TTC549 (cell line): Measurements from ENCODE around the gene SLC13A3.
"Not testable (repeated sequence)": the region's sequence is repeated elsewhere in the genome, so short reads cannot be mapped to it uniquely, and the experiment has no call there.

Source experiments
- FAIRE-seq: peaks from 2 replicates; lab custom pipeline; 2012; peaks lifted over from hg19 to GRCh38; lab: Jason Lieb, UNC

The SLC13A3 gene

GRCh38 chr20:46680684-46681031 lies 29.4 kb upstream of the SLC13A3 start:
- no peak for FAIRE-seq

GRCh38 chr20:46678516-46678915 lies 27.3 kb upstream of the SLC13A3 start:
- no peak for FAIRE-seq

- no peak for FAIRE-seq
These were observed 26.3 kb upstream of the SLC13A3 start for GRCh38 chr20:46677608-46678007.

- not testable (repeated sequence) for FAIRE-seq
These were observed 25.5 kb upstream of the SLC13A3 start for GRCh38 chr20:46676649-46677316.

GRCh38 chr20:46674253-46675083 lies 23.2 kb upstream of the SLC13A3 start:
- FAIRE-seq = no peak

DNA sequence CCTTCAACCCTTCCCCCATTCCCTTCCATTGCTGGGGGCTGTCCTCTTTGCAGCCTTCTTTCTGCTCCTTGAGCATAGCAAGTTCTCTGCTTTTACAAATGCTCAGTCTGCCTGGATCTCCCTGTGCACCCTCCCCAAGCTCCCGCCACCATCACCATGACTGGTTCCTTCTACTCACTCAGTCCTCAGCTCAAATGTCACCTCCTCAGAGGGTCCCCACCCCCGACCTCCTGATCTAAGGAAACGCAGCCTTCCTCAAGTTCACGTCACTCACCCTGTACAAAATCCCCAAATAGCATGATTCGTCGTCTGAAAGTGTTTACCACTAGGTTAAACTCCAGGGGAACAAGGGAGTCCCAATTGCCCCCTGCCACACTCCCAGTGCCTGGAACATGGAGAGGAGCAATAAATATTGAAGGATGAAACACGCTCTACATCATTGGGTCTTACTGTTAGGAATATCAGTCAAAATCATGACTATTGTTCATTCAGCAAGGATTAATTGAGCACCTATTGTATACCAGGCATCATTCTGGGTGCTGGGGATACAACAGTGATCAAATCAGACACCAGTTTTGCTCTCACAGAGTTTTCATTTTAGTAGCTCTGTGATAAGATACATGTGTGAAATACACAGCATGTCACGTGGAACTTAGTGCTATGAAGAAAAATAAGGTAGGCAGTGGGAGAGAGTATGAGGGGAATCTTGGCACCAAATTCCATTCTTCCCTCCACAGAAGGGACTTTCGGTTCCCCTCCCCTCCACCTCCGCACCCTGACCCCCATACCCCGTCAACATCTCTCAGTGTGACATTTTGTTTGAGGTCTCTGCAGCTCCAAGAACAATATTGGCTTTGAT lies 22.4 kb upstream of the SLC13A3 start:
- no peak for FAIRE-seq

DNA sequence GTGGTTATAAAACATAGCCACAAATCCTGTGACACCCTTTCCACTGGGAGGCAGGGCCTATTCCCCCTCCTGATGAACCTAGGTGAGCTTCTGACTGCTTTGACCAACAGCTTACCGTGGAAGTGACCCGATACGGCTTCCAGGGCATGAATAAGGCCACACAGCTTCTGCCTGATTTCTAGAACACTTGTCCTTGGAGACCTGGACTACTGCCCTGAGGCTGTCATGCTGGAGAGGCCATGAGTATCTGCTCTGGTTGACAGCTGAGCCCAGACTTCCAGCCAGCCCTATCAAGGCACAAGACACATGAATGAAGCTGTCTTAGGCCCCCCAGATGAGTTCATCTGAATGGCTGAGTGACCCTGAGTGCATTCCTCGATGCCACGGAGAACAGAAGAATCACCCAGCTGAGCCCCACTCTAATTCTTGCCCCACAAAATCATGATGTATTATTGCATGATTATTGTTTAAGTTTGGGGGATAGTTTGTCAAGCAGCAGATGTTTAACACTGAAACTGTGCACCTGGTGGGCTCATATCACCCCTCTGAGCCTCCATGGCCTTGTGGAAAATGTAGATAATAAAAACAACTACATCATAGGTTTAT lies 21.4 kb upstream of the SLC13A3 start:
- no peak for FAIRE-seq

DNA sequence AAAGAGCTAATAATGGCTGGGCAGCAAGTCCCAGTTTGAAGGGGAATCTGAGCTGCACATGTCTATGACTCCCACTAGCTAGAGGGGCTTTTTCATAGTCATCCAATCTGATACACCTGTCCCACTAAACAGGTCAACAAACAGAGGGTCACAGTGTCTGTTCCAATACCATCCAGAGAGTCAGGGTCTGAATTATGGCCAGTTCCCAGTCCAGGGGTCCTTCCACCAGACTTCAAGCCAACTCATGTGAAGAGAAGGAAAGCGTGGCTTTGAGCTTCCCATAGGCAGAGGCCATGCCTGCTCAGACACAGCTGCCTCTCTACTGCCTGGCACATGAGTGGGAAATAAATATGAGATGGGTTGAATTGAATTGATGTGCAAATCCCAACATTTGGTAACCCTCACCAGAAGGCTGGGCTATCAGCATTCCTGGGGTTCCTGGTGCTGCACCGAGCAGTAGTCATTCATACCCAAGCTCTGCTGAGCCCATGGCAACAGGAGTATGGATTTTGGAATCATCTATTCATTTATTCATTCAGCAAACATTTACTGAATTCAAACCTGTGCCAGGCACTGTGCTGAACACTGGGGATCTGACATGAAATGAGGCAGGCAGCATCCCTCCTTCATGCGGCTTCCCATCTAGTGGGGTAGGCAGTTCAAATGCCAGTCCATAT lies 20.7 kb upstream of the SLC13A3 start:
- no peak for FAIRE-seq

GRCh38 chr20:46670585-46671584 lies 19.6 kb upstream of the SLC13A3 start:
- no peak for FAIRE-seq

DNA sequence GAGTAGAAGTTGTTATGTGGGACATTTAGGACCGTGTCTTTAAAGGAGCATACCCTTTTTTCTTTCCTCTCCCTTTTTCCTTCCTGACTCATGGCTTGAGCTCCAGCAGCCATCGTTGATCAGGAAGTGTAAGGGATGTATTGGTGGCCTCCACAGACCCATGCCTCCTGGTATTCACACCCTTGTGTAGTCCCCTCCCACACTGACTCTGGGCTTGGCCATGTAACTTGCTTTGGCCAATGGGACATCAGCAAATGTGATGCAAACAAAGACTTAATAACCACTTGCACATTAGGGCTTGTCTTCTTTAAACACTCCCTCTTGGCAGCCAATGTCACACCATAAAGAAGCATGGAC lies 18.9 kb upstream of the SLC13A3 start:
- FAIRE-seq = no peak

DNA sequence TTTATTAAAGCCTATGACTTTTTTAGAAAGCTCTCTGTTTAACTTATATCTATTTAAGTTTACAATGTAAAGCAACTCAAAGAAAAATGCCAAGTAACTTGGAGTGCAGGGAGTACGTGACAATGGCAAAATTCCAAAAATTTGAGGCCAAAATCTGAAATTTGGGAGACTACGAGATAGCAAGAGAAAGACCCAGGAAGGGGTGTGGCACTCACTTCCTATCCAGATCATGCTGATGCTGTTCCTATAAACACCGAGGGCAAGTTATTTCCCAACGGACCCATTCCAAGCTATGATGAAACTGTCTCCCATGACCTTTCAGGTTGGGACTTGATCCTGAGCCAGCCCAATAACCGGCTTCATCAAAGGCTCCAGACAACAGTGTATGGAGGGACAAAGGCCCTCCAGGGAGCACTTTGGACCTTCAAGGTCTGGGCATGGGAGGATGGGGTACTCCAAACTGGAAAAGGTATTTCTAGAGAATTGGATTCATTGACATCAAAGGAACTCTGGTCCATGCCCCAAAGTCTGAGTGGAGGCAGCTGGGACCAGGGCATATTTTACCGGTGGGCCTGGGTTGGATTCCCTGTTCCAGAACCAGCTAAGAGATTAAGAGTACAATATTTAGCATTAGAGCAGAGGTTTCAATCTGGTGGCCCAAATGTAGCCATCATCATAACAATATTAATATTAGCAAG lies 15.7 kb upstream of the SLC13A3 start:
- no peak for FAIRE-seq

DNA sequence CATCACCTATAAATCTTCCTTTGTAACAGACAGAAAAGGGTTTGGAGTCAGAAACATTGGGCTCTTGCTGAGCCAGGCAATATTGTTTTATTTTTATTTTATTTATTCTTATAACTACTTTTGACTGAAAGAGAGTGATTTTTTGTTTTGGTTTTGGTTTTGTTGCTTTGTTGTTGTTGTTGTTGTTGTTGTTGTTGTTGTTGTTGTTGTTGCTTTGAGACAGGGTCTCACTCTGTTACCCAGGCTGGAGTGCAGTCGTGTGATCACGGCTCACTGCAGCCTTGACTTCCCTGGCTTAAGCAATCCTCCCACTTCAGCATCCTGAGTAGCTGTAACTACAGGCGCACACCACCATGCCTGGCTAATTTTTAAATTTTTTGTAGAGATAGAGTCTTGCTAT lies 15.0 kb upstream of the SLC13A3 start:
- FAIRE-seq = no peak

DNA sequence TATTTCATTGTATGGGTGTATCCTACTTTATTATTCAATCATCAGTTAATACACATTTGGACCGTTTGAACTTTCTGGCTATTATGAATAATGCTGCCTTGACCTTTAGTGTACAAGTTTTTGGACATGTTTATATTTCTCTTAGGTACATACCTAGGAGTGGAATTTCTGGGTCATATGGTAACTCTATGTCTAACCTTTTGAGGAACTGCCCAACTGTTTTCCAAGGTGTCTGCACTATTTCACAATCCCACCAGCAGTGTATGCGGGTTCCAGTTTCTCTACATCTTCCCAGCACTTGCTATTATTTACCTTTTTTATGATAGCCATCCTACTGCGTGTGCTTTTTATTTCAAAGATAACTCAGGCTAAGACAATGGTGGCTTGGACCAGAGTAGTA lies 14.3 kb upstream of the SLC13A3 start:
- no peak for FAIRE-seq

- FAIRE-seq = no peak
These were observed 12.3 kb upstream of the SLC13A3 start for GRCh38 chr20:46663531-46663930.

- FAIRE-seq = no peak
These were observed 10.4 kb upstream of the SLC13A3 start for GRCh38 chr20:46661659-46662058.

- FAIRE-seq = no peak
These were observed 9.2 kb upstream of the SLC13A3 start for GRCh38 chr20:46660487-46660886.

DNA sequence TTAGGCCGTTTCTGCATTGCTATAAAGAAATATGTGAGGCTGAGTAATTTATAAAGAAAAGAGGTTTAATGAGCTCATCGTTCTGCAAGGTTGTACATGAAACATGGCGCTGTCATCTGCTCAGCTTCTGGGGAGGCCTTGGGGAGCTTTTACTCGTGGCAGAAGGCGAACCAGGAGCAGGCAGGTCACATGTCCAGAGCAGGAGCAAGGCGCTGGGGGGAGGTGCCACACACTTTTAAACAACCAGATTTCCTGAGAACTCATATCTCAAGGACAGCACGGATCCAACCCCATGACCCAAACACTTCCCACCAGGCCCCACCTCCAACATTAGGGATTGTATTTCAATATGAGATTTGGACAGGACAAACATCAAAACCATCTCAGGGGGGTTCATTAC lies 6.4 kb upstream of the SLC13A3 start:
- FAIRE-seq = no peak

DNA sequence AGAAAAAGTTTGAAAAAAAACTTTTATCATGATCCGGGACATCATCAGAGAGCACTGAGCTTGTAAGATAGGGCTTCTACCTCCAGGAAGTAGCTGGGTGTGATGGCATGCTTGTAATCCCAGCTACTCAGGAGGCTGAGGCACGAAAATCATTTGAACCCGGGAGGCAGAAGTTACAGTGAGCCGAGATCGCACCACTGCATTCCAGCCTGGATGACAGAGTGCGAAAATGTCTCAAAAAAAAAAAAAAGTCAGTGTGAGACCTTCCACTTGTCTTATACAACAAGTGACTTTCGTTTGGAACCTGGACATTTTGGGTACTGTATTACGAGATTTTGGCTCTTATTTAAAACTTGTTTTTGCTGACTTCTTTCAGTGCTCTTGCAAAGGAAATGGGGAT lies 5.9 kb upstream of the SLC13A3 start:
- no peak for FAIRE-seq

GRCh38 chr20:46652699-46653098 lies 1.4 kb upstream of the SLC13A3 start:
- FAIRE-seq = no peak

DNA sequence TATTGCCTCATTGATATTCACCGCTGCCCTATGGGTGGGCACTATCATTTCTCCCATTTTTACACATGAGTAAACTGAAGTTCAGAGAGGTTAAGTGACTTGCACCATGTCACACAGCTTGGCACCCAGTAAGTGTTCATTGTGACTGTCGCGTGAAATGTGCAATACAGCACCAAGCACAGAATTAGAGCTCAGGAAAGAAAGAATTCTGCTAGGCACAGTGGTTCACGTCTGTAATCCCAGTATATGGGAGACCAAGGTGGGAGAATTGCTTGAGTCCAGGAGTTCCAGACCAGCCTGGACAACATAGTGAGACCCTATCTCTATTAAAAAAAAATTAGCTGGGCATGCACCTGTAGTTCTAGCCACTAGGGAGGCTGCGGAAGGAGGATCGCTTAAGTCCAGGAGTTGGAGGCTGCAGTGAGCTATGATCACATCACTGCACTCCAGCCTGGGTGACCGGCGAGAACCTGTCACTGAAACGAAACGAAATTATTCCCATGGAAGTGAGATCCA lies 626 bp downstream of the SLC13A3 start:
- FAIRE-seq = no peak
